ENCODE data around the gene NME1.
A peak's percentile ranks its signal among the peaks of the same experiment; 100 is the strongest.
"Not testable (repeated sequence)": the region's sequence is repeated elsewhere in the genome, so short reads cannot be mapped to it uniquely, and the experiment has no call there.

Gene NME1

DNA sequence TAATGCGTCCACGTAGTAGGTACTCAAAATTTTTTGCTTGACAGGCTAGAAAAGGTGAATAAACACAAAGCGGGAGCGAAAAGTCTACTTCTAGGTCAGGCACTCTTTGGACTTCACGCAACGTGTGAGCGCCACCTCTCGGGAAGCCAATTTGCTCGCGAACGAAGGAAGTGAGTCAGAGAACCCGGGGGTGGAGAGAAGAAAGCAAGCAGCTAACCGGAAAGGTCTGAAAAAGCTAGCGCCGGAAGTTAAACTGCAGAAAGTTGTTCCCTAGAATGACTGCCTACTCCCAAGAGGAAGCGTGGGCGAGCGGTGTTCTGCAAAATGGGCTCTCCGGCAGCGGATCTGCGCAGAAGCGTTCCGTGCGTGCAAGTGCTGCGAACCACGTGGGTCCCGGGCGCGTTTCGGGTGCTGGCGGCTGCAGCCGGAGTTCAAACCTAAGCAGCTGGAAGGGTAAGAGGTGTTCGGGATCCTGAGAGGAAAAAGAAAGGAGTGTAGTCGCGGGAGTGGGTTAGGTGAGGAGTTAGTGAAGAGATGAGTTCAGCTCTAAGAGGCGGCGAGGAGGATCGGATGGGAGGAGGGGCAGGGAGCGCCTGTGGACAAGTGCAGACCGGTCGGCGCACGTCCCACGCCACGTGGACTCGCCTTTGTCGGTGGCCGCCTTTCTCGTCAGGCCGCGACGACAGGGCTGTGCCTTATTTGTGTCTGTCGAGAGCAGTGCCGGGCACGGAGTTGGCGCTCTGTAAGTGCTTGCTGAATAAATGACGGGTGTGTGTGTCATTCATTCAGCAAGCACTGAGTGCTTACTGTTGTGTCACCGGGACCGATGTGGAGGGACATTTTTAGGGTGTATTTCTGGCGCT lies at the start of gene NME1:
NME1 (plus strand) TSS at position 350 of the 863 bp plus-strand sequence. CDS start 2,096 bp downstream, outside the sequence.
- peak; percentile 97 for DNase-seq (ENCODE audit: low spot score)

DNA sequence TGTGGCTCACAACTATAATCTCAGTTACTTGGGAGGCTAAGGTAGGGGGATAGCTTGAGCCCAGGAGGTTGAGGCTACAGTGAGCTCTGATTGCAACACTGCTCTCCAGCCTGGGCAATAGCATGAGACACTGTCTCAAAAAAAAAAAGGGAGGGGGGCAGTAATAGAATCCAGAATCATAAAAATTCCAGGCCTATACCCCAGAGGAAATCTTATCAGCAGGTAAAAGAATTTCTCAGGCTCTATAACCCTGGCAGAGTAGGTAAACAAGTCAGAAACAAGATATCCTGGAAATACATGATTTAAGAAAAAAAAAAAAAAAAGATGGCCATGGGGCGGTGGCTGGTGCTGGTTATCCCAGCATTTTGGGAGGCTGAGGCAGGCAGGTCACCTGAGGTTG lies 45.6 kb upstream of the NME1 start:
- no peak for DNase-seq (ENCODE audit: low spot score)

DNA sequence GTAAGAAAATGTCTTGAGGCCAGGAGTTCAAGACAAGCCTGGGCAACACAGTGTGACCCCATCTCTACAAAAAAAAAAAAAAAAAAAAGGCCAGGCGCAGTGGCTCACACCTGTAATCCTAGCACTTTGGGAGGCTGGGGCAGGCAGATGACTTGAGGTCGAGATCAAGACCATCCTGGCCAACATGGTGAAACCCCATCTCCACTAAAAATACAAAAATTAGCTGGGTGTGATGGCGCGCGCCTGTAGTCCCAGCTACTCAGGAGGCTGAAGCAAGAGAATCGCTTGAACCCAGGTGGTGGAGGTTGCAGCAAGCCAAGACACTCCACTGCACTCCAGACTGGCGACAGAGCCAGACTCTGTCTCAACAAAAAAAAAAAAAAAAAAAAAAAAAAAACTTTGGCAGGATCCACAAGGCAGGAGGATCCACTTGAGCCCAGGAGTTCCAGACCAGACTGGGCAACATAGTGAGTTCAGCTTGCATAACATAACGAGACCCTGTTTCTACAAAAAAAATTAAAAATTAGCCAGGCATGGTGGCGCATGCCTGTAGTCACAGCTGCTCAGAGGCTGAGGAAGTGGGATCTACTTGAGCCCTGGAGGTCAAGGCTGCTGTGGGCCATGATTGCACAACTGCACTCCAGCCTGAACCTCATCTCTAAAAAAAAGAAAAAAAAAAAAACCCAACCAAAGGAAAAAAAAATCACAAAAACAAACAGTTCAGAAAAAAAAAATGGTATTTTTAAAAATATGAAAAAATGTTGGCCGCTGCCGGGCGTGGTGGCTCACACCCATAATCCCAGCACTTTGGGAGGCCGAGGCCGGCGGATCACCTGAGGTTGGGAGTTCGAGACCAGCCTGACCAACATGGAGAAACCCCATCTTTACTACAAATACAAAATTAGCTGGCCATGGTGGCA lies 40.8 kb upstream of the NME1 start:
- not testable (repeated sequence) for DNase-seq (ENCODE audit: low spot score)

DNA sequence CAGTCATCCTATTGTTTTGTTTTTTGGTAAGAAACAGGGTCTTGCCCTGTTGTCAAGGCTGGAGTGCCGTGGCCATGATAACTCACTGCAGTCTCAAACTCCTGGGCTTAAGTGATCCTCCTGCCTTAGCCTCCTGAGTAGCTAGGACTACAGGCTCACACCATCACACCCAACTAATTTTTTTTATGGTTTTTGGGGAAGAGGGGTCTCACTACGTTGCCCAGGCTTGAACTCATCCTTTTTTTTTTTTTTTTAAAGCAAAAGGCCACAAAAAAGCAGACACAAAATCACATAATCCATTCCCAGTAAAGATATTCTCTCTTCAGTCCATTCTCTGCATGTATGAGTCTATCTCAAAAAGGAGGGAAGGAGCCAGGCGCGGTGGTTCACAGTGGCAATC lies 38.2 kb upstream of the NME1 start:
- DNase-seq (ENCODE audit: low spot score): no peak

DNA sequence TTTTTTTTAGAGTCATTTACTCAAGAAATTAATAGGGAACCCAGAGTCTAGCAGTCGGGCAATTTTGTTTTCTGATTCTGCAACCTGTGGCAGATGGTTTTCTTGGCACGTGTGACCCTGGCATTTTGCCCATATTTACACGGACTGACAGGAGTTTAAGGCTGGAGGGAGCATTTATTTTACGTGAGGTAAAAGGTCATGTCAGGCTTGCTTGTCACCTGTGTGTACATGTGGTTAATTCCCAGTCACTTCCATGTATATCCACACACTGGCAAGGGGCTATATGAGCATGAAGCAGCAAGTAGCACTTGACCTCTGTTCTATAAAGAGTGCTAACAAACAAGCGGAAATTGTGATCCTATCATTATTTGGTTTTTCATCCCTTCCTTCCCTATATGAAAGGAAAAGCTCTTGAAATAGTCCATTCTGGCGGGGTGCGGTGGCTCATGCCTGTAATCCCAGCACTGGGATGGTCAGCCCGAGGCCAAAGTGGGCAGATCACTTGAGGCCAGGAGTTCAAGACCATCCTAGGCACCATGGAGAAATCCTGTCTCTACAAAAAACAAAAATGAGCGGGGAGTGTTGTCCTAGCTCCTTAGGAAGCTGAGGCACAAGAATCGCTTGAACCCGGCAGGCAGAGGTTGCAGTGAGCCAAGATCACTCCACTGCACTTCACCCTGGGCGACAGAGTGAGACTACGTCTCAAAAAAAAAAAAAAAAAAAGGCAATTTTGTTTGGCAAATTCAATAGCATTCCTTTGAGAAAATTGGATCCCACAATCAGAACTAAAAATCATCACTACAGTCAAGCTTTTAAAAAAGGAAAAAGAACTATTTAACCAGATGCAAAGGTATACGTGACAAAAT lies 34.8 kb upstream of the NME1 start:
- DNase-seq (ENCODE audit: low spot score): no peak

DNA sequence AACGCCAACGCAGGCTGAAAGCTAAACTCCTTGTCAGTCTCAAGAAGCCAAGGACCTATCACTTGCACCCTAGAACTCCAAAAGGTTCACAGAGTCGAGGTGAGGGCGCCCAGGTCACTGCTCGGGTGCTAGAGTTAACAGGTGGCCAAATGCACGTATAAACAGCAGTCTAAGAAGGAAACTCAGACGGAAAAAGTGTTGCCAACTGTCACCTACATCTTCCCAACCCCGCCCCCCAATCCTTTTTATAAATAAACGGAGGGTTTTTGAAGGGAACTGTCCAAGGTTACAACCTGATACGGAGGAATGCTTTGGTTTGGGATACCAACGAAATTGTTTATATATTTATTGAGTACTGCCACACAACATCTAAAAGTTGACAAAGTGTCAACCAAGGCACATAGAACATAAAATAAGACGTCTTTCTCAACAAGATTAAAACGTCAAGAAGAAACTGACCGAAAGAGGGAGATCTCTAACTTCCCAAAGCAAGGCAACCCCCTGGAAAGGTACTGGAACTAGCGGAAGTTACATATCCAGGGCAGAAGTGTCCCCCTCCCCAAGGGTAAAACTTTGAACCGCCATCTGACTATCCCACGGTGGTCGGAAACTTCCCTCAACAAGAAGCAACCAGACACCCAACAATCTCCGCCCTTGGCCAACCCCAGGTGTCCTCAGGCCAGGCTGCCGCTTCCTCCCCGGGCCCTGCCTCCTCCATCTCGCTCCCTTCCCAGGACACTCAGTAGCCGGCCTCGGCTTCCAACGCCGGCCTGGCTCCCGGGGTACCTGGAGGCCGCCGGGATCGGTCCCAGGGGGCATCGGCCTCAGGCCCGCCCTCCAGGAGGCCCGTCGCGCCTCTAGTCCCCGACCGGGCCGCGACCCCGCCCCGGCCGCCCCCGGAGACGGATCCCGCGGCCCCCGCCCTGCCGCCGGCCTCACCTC lies 33.7 kb upstream of the NME1 start:
- DNase-seq (ENCODE audit: low spot score): peak; percentile 12

DNA sequence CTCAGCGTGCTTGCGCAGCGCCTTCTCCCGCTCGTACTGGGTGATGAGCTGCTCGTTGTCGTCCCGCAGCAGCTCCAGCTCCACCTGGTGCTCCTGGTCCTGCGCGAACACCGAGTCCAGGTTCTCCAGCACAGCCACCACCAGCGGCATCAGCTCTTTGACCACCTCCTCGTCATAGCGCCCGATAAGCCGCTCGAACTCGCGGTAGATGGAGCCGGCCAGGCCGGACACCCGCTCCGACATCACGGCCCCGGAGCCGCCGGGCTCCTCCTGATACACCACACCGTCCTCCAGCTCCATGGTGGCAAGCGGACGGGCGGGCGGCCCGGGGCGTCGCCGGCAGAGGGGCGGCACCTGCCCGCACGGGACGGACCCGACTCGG lies 33.0 kb upstream of the NME1 start:
- no peak for DNase-seq (ENCODE audit: low spot score)

DNA sequence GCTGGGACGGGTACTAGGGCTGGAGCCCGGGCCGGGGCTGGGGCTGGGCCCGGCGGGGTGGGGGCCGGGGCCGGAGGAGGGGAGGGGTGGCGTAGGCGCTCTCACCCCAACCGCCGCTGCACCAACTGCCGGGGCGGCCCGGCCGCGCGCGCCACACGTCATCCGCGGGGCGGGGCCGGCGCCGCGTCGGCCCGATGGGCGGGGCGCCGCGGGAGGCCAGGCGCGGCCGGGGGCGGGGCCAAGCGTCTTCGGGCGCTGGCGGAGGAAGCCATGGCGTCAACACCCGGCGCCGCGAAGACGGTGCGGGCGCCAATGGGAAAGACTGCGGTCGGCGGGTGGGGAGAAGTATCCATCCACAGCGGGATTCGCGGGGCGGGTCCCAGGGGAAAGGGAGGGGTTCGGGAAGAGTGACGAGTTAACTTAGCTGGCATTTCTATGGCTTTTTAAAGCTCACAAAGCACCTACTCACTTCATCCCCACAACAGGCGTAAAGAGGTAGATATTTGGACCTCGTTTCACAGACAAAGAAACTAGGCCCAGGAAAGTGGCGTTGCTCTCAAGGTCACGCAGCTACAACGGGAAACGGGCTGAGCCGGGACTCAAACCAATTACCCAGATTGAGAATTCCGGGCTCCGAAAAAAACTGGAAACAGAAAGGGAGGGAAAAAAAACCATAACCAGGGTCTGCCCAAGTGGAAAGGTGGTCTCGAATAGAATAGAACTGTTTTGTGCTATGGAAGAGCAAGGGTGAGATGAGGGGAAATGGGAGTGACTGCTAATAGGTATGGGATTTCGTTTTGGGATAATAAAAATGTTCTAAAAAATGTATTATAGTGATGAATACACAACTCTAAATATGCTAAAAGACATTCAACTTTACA lies 32.4 kb upstream of the NME1 start, which contains the start of gene SPAG9:
SPAG9 (minus strand) TSS at position 130 of the 881 bp plus-strand sequence. CDS start 212 bp downstream, outside the sequence.
- peak; percentile 97 for DNase-seq (ENCODE audit: low spot score)

DNA sequence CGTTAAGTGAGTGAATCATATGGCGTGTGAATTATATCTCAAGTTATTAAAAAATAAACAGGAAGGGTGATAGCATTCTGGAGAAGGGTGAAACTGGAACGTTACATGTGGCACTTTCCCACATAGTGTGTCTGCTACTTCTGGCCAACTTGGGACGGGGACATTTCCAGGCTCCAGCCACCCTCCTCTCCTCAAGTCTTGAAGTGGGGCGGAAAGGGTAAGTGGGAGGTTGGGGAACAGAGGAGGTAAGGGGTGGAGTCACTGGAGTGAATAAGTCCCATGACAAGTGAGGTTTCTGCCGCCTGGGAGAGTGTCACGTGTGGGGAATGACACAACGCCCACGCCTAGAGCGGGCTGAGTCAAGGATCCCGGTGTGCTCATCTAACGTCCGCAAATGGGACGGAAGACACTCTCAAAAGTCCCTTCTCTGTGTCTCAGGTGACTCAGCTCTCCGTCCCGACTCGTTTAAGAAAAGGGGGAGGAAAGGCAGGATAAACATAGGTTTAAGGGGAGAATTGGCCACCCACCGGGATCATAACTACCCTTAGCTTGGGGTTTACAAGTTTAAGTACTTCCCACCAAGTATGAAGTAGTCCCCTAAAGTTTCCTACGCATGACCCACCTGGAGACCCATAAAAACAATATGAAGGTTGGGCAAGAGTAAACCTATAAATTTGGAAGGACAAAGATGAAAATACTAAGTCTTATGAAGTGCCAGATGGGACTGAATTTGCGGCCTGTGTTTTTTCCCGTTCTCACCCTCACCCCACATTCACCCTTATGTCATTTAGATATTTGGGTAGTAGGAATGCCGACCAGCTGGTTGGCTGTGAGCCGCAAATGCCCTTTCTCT lies 31.5 kb upstream of the NME1 start:
- DNase-seq (ENCODE audit: low spot score): peak; percentile 95

DNA sequence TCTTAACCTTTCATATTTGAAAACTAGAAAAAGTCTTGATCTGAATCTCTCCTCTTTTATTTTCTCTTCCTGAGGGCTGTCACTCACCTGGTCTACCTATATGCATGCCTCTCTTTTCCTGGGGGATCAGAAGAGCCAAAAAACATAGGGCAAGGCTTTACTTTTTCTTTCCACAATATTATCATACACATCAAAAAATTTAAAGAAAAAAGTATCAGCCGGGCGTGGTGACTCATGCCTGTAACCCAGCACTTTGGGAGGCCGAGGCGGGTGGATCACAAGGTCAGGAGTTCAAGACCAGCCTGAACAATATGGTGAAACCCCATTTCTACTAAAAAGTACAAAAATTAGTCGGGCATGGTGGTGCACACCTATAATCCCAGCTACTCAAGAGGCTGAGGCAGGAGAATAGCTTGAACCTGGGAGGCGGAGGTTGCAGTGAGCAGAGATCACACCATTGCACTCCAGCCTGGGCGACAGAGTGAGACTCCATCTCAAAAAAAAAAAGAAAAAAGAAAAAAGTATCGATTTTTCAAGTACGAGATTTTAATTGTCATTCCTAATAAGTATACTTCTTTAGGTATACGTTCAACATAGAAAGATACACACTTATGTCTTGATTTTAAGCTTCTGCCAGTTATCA lies 30.8 kb upstream of the NME1 start:
- DNase-seq (ENCODE audit: low spot score): not testable (repeated sequence)

DNA sequence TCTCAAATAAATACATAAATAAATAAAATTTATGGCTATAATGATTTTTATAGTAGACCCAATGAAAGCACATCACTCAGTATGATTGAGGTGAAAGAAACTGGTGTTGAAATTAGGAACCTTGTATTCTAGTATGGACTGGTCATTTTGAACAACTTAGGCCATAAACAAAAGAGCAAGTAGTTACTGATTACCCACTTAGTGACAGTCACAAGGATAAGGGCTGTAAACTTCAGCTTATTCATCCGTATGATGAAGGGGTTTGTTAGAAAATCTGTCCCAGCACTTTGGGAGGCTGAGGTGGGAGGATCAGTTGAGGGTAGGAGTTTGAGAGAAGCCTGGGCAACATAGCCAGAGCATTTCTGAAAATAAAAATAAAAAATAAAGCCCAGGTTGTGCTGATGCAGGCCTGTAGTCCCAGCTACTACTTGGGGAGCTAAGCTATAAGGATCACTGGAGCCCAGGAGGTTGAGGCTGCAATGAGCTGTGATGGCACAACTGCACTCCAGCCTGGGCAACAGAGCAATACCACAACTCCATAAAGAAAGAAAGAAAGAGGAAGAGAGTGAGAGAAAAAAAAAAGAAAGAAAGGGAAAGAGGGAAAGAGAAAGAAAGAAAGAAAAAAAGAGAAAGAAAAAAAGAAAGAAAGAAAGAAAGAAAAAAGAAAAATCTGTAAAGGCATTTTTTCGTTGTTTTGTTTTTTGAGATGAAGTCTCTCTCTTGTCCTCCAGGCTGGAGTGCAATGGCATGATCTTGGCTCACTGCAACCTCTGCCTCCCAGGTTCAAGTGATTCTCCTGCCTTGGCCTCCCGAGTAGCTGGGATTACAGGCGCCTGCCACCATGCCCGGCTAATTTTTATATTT lies 28.5 kb upstream of the NME1 start:
- no peak for DNase-seq (ENCODE audit: low spot score)

DNA sequence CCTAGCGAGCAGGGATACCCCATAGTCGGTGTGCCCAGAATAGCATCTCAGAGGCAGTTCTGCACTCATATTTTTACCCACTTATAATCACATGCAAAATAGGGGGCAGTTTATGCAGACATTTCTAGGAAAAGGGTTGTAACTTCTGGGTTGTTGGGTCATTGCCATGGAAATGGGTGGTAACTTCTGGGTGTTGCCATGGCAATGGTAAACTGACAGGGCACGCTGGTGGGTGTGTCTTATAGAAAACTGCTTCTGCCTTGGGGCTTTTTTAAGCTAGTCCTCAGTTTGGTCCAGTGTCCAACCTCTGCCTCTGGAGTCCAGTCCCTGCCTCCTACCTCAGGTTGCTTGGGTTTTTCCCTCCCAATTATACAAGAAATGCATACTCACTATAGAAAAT lies 25.3 kb upstream of the NME1 start:
- DNase-seq (ENCODE audit: low spot score): no peak

DNA sequence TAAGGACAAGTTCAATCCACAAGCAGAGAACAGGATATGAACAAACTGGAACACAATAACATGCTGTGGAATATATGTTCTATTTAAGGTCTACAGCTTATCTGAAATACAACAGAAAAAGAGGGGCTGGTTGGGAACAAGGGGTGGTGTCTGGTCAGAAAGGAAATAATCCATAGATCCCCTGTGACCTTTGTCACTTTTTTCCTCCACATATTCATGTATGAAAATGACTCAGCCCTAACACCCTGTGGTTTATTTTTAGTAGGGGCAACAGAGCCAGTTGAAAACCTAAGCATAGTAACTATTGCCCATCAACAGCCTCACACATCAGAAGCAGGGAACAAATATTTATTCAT lies 20.4 kb upstream of the NME1 start:
- DNase-seq (ENCODE audit: low spot score): peak; percentile 50

DNA sequence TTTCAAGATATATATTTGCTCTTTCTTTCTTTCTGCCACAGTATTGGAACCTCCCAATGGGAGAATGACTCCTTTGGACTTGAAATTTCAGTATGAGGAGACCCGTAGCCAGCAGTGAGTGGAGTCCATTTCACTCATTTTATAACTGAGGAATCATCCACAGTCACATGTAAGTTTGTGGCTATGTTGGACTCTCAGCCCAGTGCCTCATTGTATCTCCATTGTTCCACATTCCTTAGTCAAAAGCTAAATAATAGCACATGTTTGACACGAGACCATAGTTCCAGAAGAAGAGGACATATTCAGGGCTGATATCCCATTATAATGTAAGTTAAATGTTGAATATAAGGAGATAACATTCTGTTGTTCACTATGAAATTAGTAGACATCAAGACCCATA lies 20.0 kb upstream of the NME1 start:
- peak; percentile 20 for DNase-seq (ENCODE audit: low spot score)

DNA sequence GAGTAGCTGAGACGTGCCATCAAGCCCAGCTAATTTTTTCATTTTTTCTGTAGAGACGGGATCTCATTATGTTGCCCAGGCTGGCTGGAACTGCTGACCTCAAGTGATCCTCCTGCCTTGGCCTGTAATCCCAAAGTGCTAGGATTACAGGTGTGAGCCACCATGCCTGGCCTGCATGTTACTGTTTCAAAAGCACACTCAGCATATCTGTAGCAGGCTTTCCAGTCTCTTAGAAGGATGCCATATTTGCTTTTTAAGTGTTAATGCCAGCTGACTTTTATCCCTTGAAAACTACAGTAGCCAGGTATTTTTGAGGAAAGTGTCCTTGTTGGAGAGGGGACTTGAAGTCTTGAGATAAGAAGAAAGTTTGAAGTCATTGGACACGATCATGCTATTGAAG lies 17.4 kb upstream of the NME1 start:
- DNase-seq (ENCODE audit: low spot score): no peak

DNA sequence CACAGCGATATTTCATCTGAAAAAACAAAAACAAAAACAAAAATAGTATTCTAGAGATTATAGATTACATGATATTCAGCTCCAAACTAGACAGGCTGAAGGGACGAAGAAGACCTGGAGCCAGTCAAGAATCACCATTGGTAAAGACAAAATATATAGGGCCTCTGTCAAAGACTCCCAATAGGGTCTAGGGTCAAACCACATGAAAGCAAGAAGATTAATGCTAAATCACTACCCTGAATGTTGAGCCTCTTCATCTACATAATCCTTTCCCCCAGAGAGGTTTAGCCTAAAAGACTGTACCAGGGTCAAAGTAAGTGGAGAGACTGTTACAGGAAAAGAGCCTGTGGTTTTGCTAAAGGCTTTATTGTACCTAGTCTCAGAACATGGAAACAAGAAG lies 10.8 kb upstream of the NME1 start:
- no peak for DNase-seq (ENCODE audit: low spot score)

DNA sequence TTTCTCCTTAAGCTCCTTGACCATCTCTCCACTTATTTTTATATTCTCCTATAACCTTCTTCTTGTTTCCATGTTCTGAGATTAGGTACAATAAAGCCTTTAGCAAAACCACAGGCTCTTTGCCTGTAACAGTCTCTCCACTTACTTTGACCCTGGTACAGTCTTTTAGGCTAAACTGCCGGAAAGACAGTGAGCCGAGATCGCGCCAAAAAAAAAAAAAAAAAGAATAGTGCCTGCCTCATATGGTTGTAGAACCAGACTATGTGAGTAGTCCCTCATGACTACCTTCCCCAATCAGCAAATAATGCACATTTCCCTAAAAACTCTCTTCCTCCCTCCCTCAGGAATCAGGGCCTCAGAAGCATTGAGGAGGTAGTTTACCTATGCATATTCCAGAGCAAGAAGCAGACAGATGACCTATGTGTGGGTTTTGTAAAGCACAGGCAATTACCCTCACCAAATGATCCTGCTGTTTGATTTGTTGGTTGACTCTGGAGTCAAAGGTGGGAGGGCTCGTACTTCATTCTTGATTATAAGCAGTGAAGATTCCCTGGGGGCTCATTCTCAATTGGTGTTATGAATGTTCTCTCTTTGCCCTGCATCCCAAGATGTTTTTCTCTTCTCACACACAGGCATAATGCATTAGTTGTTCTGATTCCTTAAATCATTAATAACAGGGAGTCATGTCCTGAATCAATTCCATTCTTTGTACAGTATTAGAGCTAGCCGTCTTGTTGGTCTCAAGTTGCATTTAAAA lies 8.9 kb upstream of the NME1 start:
- no peak for DNase-seq (ENCODE audit: low spot score)
